H1 (cell line): ENCODE results near the gene SEMA4D.

ENCODE experiments used
- CEBPB ChIP-seq: IDR thresholded peaks from 2 replicates; pipeline ENCODE4 v1.6.1; 2012; ENCODE audit warnings: low read depth, low read length
- EGR1 ChIP-seq: IDR thresholded peaks from 2 replicates; pipeline ENCODE4 v1.6.1; 2011; ENCODE audit warnings: low read depth, low read length, borderline replicate concordance
- EP300 ChIP-seq, 2 experiments: IDR thresholded peaks; 1 replicate in 1 of 2; 2 replicates in 1 of 2; pipeline ENCODE4 v1.6.1; 2011 to 2012; ENCODE audit warnings: low read depth in 2 of 2, low read length in 2 of 2, mild to moderate bottlenecking in 2 of 2, borderline replicate concordance in 1 of 2, inconsistent platforms in 1 of 2, moderate library complexity in 1 of 2
- HDAC6 ChIP-seq: IDR thresholded peaks from one replicate; pipeline ENCODE4 v1.7.1; 2012; ENCODE audit warnings: low read depth, mild to moderate bottlenecking, inconsistent platforms, low read length, moderate library complexity
- POLR2A ChIP-seq, 2 experiments: IDR thresholded peaks; 1 replicate in 1 of 2; 2 replicates in 1 of 2; pipeline ENCODE4 v1.6.1; 2011; ENCODE audit warnings: low read depth in 2 of 2, low read length in 2 of 2, mild to moderate bottlenecking in 2 of 2; ENCODE audit errors: control extremely low read depth in 1 of 2
- POLR2AphosphoS5 ChIP-seq: IDR thresholded peaks from 2 replicates; pipeline ENCODE4 v1.6.1; 2011; ENCODE audit warnings: low read depth, low read length
- TF ChIP-seq, protein P1 (sequence below), 3 experiments: IDR thresholded peaks; 1 replicate in 2 of 3; 2 replicates in 1 of 3; pipeline versions ENCODE4 v1.5.1 to v1.6.1; 2011; ENCODE audit warnings: low read length in 3 of 3, mild to moderate bottlenecking in 3 of 3, inconsistent platforms in 2 of 3, low read depth in 1 of 3, moderate library complexity in 1 of 3; ENCODE audit not compliant: insufficient read depth in 1 of 3; ENCODE audit errors: control extremely low read depth in 1 of 3
- TF ChIP-seq, protein P2 (sequence below): IDR thresholded peaks from 2 replicates; pipeline ENCODE4 v1.6.1; 2012; ENCODE audit warnings: low read length, inconsistent platforms

DNA sequence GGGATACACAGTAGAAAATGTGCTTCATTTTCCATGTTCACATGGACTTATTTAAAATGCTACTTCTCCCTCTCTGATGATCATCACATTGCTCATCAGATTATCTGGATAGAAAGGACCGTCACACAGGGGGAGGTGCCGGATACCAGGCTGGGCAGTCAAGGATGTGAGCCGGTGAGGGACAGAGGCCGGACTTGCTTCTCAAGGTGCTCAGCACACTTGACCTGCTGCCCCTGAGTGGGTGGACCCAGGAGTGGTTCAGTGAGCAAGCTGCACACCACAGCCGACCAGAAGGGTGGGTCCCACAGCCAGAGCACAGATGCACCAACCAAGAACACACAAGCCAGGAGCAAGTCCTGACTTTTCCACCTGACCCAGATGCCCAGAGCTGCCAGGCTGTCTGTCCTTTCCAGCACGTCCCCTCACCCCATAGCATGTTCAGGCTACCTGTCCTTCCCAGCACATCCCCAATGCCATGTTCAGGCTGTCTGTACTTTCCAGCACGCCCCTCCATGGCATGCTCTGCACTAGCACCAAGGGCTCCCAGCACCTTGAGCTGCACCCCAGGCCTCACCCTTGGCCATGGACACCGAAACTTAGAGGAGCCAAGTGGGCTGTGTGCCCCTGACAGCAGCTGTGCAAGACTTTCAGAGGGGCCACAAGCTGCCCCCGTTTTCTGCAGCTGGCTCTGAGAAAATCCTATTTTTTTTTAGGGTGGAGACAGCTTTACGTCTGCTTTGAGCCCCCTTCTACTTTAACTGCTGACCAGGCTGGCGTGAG lies 101.8 kb downstream of the SEMA4D start:
- TF ChIP-seq EGR1 (no peak), EP300 (IDR thresholded peaks at IDR 0.05; ENCODE audit: borderline replicate concordance in 1 of 2, low read depth in 2 of 2, low read length in 2 of 2) (no peak), POLR2AphosphoS5 (no peak), CEBPB (no peak), HDAC6 (no peak), POLR2A (IDR thresholded peaks at IDR 0.05; ENCODE audit: control extremely low read depth in 1 of 2, low read depth in 2 of 2, low read length in 2 of 2) (no peak)
- TF ChIP-seq, protein P1, sequence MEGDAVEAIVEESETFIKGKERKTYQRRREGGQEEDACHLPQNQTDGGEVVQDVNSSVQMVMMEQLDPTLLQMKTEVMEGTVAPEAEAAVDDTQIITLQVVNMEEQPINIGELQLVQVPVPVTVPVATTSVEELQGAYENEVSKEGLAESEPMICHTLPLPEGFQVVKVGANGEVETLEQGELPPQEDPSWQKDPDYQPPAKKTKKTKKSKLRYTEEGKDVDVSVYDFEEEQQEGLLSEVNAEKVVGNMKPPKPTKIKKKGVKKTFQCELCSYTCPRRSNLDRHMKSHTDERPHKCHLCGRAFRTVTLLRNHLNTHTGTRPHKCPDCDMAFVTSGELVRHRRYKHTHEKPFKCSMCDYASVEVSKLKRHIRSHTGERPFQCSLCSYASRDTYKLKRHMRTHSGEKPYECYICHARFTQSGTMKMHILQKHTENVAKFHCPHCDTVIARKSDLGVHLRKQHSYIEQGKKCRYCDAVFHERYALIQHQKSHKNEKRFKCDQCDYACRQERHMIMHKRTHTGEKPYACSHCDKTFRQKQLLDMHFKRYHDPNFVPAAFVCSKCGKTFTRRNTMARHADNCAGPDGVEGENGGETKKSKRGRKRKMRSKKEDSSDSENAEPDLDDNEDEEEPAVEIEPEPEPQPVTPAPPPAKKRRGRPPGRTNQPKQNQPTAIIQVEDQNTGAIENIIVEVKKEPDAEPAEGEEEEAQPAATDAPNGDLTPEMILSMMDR (IDR thresholded peaks at IDR 0.05; ENCODE audit: control extremely low read depth in 1 of 3, insufficient read depth in 1 of 3, low read depth in 1 of 3, low read length in 3 of 3), result no peak
- TF ChIP-seq, protein P2, sequence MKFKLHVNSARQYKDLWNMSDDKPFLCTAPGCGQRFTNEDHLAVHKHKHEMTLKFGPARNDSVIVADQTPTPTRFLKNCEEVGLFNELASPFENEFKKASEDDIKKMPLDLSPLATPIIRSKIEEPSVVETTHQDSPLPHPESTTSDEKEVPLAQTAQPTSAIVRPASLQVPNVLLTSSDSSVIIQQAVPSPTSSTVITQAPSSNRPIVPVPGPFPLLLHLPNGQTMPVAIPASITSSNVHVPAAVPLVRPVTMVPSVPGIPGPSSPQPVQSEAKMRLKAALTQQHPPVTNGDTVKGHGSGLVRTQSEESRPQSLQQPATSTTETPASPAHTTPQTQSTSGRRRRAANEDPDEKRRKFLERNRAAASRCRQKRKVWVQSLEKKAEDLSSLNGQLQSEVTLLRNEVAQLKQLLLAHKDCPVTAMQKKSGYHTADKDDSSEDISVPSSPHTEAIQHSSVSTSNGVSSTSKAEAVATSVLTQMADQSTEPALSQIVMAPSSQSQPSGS, result no peak
